Epidermal melanocyte (primary cell): ENCODE data around the gene HOXC11.
A peak's percentile ranks its signal among the peaks of the same experiment; 100 is the strongest.

Experiments used
- DNase-seq: peaks from one replicate; pipeline ENCODE4 v3.0.0; 2011; ENCODE audit warnings: low spot score; ENCODE audit not compliant: insufficient read length

The HOXC11 gene

DNA sequence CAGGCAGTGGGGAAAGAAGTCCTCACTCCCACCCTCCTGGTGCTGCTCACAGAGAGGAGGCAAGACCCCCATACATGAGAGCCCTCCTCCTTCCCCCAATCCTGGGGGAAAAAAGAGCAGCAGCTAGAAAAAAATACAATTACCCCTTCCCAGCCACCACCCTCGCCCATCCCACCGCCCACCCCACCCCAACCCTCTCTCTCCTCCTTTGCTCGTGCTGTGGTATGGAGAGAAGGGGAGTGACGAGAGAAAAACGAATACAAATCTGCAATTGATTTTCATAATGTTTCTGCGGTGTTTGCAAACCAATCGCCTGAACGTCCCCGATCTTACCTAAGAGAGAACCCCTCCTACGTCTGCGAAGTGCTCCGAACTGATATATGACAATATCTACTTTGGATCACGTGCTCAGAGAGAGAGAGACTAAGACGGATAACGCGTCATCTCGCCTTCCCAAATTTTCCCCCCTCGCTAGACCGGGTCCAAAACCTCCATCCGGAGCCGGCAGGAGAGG lies at the start of gene HOXC11:
TSS of gene HOXC11 (plus strand) at position 405 of the 514 bp plus-strand sequence. CDS start 116 bp downstream, outside the sequence.
- no peak for DNase-seq

DNA sequence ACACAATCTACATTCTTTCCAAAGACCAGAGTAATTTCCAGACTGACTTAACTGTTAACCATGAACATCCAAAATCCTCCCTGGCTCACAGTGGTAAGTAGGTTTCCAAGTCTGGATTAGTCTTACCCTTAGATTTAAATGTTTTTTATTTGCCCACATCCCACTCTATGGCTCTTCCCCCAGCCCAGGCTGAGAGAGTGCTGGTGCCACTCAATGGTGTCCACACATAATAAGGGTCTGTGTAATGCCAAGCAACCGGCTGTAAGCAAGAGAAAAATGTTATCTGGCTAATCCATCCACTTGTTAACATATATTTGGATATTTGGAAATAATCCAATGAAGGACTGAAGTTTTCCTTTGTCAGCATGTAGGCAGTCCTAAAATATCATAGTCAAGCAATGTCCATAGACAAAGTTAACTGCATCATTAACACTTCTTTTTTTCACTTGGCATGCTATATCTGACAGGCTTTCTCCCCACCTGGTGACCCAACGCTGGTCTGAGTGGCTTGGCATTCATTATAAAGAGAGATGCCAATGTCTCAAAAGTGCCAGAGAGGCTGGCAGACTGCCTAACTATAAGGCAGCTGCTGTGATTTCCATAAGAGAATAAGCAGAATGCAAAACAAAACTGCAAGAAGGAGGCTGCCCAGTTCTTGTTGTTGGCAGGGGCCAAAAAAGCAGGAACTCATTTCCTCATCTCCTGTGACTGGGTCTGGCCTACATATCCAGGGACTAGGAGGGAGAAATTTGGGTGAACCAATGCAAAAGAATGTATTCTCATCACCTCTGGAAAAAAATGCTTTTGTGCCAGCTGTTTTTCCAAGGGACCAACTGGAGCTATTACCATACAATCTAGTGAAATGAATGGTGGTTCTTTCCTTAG lies 48.2 kb upstream of the HOXC11 start:
- DNase-seq: no peak

DNA sequence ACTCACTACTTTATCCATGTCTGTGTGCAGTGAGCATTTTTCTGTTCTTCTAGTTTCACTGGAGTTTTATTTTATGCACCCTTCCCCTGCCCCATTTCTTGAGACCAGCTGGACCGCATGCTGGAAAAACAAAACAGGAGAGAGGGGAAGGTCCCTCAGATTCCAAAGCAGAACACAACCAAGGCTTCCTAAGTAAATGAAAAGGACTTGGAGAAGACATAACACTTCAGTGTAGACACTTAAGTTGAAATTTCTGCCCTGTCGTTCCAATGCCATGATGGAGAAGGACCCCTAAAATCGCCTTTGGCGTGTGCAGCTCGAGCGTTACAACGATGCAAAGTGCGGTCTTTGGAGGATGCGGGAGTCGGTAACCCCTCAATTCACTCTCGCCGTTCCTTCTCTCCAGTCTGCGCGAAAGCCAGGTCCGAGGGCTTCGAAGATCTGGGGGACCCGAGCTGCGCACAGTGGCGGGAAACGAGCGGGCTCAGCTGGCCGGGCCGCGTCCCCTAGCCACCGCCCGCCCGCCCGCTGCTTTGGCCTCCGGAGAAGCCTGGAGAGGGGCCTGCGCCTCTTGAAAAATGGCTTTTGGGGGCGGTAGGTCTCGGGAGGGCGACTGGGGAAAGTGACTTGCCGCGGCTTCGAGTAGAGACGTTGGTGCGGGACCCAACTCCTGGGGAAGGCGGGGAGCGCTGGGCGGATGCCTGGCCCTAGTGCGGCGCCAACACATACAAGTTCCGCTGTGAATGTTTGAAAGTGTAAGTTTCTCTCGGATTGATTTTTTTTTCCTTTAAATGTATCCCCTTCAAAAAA lies 45.5 kb upstream of the HOXC11 start:
- no peak for DNase-seq

DNA sequence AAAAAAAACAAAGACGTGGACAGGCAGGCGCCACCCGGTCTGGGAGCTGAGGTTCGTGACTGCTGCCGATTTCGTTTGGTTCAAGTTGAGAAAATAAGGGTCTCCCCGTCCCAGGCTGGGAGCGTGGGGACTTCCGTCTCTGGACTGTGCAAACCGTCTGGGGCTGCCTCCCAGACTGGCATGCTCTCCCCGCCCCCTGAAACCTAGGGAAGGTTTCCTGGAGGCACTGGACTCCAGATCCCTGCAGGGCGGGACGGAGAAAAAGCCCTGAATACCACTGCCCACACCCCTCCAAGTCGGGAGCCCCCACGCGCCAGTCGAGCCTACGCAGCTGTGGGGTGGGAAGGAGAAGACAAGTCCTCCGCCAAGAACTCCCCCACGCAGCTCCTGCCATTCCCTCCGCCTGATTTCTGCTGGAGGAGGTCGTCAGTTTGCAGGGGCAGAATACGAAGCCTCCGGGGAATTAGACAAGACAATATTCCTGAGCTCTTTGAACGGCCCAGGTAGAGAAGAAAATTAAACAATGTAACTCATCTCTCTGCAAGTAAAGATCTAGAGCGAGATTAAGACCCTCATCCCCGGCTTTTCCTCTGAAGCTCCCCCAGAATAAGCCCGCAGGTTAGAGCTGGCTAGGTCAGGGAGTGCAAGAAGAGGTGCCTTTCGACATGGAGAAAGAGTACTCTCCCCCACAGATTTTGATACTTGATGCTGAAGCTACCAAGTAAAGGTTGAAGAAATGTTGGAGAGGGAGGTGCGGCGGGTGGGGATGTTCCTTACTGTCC lies 44.7 kb upstream of the HOXC11 start:
- no peak for DNase-seq

DNA sequence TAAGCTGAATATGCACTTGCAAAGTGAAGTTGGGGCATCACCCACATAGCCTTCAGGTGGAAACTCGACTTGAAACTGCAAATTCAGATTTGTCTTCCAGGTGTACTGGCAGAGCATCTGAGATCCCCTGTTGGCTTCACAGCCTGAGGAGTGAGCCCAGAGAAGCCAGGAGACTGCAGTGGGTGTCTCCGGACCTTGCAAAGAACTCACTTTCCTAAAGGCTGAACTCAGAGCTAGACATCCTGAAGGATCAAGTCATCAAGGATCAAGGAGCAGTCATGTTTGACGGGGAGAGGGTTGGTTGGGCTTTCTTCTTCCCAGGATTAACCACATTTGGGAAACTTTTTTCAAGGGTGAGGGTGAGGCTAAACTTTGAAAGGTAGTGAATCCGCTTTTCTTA lies 43.4 kb upstream of the HOXC11 start:
- DNase-seq: no peak

DNA sequence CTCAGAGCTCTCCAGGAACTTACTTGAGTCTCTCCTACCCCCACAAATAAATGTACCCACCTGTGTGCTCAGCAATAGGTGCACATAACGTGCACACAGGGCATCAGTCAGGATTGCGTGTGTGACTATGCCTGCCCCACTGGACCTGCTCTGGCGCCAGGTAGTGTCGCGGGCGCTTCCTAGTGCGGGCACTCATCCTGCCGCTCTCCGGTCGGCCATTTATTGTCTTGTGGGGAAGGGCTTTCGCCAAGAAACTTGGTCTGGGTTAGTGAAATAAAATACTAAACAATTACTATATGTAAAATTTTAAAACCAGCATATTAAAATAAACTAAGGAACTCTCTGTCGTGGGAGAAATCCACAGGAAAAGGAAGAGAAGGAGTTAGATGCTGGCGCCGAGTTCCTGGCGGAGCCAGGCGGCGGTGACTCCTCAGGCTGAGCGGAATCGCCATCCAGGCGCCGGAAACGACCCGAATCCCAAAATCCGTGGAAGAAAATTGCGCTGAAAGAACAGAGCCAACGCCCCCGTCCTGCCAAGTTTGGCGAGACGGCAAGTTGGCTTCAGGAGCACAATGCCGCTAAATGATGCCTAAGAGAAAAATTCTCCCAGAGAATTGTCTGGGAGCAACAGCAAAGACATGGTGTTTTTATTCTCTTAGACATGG lies 42.2 kb upstream of the HOXC11 start:
- no peak for DNase-seq

DNA sequence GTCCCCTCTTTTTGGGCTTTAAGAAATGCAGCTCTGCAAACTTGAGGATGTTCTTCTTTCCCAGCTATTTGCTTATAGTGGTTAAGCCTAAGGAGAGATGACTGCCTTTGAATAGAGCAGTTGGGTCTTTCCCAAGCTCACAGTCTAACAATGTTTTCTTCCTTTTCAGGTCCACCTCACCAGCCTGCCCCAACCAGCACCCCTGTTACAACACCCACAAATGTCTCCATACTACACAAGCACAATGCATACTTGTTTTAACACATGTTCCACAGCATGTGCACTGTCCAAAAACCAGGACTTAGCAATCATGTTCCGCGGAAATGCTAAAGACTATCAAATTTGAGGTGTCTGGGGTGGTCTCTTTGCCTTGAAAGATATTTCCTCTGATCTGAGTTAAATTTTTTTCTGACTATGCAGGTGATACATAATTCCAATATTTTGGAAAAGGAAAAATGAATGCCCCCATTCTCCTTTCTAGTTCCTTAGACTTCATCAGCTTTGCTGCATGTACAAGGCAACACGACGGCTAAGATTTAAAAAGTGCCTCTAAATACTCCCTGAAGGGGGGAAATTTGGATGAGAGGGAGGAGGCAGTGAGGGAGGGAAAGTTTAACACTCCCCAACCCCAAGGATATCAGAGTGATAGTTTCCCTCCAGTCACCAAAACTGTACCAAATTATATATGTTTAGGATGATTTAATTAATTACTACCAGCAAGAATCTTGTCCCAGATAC lies 40.9 kb upstream of the HOXC11 start:
- no peak for DNase-seq

DNA sequence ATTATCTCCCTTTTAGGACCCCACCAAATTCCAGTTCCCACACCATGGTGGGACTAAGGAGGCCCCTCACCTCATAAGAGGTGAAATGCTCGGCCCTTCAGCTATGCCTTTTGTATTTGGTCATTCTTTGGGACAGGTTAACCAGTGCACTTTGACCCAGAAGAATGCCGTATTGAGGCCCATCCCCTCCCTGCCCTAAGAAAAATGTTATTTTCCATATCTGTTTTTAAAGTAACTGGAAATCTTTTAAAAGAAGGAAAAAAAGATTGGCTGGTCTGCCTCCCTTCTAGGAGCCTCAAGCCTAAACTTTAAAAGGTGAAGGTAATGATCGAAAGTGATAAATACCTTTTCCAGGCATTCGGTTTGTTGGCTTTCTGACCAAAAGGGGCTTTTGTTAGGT lies 40.0 kb upstream of the HOXC11 start:
- no peak for DNase-seq

DNA sequence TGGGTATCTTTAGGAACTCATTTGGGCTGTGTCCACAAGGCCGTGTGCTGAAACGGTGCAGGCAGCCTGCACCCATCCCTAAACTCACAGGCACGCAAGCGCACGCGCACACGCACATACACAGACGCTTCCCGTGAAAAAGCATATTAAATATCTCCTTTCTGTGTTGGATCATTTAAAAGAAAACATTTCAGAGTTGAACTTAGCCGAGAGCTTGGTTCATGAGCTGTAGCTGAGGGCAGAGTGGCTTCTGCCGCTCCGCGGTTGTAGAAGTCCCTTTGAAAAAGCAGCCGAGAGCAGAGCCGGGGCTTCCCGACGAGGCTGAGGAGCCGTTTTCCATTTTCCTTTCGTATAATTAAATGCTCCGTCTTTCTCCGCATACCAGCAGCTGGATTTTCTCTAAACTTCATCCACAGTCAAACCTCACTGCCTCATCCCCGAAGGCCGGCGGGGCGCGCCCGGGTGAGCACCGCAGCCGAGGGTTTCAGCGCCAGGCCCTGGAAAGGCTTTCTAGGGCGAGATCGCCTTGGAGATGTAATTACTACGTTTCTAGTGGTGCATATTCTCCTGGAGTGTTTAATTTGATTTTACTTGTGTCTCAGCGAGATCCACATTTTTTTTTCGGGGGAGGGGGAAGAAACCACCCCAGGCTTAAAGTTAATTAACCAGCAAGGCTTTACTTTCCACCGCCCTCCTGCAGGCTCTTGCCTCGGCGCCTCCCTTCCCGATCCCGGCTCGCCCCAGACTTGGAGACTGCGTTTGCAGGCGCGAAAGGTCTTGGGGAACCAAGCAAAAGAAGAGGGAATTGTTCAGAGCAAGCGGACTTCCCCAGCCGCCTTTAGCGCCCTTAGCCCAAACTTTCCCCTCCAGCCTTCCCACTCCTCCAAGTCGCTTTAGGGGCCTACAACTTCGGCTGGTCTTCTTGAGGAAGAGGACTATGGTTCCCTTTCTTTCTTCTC lies 37.3 kb upstream of the HOXC11 start:
- DNase-seq: no peak

DNA sequence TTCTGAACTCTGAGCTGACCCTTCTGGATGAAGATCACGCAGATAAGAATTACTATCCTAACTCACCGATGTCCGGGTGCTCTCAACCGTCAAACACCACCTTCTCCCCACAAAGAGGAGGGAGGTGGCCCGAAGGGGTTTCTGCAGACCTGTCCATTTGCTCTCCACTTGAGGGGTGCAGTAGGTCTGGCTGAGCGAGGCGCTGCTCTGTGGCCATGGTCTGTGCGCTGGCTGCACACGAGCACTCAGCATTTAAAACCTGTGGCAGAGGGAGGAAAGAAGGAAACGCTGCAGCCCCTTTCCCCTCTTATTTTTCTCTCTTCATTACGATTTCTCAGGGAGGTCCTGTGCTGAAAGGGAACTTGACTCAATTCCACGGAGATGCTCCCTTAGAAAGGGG lies 35.8 kb upstream of the HOXC11 start:
- DNase-seq: no peak

DNA sequence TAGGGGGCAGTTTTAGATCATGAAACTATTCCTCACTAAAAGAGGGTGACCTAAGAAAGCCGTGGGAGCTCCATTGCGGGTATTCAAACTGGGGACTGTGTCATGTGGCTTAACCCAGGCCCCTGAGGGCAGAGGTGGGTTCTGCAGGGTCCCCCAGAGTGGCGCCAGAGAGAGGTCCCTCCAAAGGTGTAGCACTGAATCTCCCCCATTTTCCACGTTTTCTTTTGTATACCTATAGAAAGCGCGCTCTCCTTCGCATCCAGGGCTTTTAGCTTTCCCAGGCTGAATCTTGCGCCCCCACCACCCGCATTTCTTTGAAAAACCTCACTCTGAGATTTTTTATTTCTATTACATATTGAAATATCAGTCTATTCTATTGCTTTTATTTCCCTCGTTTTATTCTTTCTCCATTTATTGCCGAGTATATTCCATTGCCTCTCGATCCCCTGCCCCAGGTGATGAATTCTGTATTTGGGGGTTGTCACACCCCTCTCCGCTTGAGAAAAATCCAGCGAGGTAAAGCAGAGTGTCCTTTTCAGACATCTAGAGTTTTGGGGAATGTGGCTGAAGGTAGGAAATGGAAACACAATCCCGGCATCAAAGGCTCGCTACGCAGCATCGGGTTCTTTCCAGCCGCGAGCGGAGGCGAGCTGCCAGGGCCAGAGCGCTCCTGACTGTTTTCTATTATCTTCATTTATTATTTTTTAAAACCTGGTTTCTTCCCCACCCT lies 35.2 kb upstream of the HOXC11 start:
- DNase-seq: no peak

DNA sequence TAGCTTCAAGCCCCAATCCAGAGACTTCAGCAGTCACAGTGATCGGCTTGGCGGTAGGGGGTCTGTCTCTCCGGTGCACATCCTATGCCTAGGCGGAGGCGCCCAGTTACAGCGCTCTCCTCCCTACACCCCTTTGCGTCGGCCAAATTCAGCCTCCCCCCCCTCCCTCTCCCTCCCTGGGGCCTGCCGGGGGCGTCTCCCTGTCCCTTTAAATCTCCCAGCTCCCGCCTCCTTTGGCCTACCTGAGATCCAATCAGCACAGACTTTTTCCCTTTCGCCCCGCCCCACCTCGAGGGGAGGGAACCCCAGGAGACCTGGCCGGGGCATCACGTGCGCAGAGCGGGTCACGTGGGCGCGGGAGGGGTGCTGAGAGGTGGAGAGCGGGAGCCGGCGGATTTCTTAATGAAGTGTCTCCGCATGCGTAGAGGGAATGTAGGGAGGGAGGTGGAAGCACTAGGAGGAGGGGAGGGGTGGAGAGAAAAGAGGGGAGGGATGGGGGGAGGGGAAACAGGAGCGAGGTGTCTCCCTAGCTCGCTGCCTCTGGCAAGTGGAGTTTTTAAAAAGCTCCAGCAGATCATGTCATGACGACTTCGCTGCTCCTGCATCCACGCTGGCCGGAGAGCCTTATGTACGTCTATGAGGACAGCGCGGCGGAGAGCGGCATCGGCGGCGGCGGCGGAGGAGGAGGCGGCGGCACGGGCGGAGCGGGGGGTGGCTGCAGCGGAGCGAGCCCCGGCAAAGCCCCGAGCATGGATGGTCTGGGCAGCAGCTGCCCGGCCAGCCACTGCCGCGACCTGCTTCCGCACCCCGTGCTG lies 34.4 kb upstream of the HOXC11 start, which contains the start of gene HOXC13:
TSS of gene HOXC13 (plus strand) at position 506 of the 815 bp plus-strand sequence. CDS start at position 582, 76 bp downstream.
- peak; percentile 73 for DNase-seq

DNA sequence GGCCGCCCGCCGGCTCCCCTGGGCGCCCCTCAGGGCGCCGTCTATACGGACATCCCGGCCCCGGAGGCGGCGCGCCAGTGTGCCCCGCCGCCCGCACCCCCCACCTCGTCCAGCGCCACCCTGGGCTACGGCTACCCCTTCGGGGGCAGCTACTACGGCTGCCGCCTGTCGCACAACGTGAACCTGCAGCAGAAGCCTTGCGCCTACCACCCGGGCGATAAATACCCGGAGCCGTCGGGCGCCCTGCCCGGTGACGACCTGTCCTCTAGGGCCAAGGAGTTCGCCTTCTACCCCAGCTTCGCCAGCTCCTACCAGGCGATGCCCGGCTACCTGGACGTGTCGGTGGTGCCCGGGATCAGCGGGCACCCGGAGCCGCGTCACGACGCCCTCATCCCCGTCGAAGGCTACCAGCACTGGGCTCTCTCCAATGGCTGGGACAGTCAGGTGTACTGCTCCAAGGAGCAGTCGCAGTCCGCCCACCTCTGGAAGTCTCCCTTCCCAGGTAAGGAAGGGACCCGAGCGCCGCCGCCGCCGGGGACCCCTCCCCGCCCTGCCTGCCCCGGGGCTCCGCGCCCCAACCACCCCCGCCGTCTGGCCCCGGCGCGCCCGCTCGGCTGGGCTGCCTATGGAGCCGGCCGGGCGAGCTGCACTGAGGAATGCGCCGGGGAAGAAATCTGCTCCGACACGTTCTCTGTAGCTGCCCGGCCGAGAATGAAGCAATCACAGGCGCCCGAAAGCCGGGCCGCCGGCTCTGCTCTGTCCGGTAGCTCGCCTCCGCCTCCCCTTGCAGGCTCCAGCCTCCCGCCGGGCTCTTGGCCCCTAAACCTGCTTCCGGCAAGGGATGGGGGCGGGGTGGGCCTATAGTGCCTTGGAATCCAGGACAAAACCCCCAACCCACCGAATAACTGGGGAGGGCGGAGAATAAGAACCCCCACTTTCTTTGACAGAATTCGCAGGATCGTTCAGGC lies 33.5 kb upstream of the HOXC11 start:
- no peak for DNase-seq

DNA sequence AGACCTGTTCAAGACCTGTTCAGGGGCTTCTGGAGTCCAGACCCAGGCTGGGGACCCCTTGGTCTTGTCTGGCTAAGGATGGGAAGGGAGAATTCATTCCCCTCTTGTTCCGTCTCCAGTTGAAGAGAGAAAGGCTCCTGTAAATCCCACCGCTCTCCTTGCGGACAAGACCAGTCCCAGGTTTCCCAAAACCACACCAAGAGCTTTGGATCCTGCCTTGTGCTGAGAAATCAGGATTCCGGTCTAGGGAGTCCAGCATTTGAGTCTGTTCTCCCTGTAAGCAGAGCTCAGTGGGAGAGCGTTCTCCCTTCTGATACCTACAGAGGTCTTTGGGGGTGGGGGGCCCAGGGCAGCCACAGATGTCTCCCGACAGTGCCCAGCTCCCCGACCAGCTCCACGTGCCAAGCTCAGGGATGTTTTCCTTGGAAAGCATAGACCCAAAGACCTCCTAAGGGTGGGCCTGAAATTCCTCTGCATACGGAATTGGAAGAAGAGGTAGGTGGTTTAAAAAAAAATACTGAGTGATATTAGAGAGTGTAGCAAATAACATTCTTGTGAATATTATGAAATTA lies 32.4 kb upstream of the HOXC11 start:
- DNase-seq: no peak

DNA sequence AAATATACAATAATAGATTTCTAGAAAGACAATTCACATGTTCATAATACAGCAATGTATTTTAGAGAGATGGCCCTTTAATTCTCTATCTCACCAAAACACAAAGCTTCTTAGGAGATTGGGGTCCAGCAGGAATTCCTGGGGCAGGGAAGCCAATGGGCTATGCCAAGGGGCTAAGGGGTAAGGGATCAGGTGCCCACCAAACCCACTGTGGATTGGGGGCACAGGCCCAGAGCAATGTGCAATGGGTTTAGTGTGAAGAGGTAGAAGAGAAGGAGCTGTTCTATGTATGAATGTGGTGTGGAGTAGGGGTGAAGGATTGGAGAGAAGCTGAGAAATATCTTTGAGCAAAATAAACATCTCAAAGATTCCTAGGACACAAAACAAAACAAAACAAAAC lies 31.7 kb upstream of the HOXC11 start:
- no peak for DNase-seq

DNA sequence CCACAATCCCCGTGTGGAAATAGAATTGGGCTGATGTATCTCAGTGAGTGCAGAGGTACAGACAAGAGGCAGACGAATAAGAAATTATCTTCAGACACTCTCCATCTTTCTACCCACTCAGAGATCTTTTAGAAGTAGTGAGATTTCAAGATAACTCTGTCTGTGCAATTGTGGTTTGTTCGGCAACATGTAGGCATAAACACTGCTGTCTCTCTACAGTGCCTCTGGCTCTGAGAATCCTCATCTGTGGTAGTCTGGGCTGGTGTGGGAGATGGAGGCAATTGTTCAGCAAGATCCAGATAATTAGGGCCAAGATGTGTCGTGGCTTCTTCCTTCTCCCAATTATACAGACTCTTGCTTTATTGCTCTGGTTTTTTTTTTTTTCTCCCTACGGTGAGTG lies 31.2 kb upstream of the HOXC11 start:
- no peak for DNase-seq
